NCI-H128 (cell line): ENCODE measurements around the gene MPPE1.

Source experiments
- DNase-seq: peaks from one replicate; lab custom pipeline; 2025; ENCODE audit not compliant: unreplicated experiment; lab: John Stamatoyannopoulos, UW

MPPE1 gene

GRCh38 chr18:11884396-11885030 is 23.6 kb downstream of the MPPE1 start:
- DNase-seq, result no peak

- no peak for DNase-seq
Observed at GRCh38 chr18:11883153-11883552, 25.0 kb downstream of the MPPE1 start.

- no peak for DNase-seq
Observed at GRCh38 chr18:11882636-11883035, 25.5 kb downstream of the MPPE1 start.

GRCh38 chr18:11880586-11881304 is 27.4 kb downstream of the MPPE1 start:
- DNase-seq, result no peak

GRCh38 chr18:11877497-11878135 is 30.5 kb downstream of the MPPE1 start:
- DNase-seq, result no peak

- DNase-seq, result no peak
Observed at GRCh38 chr18:11874676-11875075, 33.4 kb downstream of the MPPE1 start.

GRCh38 chr18:11873670-11874340 is 34.3 kb downstream of the MPPE1 start:
- DNase-seq, result no peak

- no peak for DNase-seq
Observed at GRCh38 chr18:11872479-11873136, 35.5 kb downstream of the MPPE1 start.

- no peak for DNase-seq
Observed at GRCh38 chr18:11871501-11871900, 36.6 kb downstream of the MPPE1 start.

GRCh38 chr18:11868230-11868629 is 39.9 kb downstream of the MPPE1 start:
- no peak for DNase-seq

GRCh38 chr18:11866764-11867163 is 41.4 kb downstream of the MPPE1 start:
- no peak for DNase-seq

GRCh38 chr18:11866329-11866728 is 41.8 kb downstream of the MPPE1 start:
- DNase-seq, result no peak

- no peak for DNase-seq
Observed at GRCh38 chr18:11865071-11865470, 43.0 kb downstream of the MPPE1 start.

GRCh38 chr18:11864471-11864870 is 43.6 kb downstream of the MPPE1 start:
- DNase-seq, result no peak

- DNase-seq, result no peak
Observed at GRCh38 chr18:11862468-11863137, 45.5 kb downstream of the MPPE1 start.

- DNase-seq, result no peak
Observed at GRCh38 chr18:11861583-11862288, 46.4 kb downstream of the MPPE1 start.

GRCh38 chr18:11860594-11861450 is 47.3 kb downstream of the MPPE1 start:
- DNase-seq, result no peak

- DNase-seq, result no peak
Observed at GRCh38 chr18:11859903-11860407, 48.2 kb downstream of the MPPE1 start.

- DNase-seq, result no peak
Observed at GRCh38 chr18:11859282-11859830, 48.8 kb downstream of the MPPE1 start.
